ENCODE measurements around the gene SLC4A9. TPM values are rescaled to one million over a fixed set of nuclear protein-coding genes. Genes with fewer than 3 reads are reported as not detected.

The SLC4A9 gene
- total and polyA plus RNA-seq, 4 donors: not detected

DNA sequence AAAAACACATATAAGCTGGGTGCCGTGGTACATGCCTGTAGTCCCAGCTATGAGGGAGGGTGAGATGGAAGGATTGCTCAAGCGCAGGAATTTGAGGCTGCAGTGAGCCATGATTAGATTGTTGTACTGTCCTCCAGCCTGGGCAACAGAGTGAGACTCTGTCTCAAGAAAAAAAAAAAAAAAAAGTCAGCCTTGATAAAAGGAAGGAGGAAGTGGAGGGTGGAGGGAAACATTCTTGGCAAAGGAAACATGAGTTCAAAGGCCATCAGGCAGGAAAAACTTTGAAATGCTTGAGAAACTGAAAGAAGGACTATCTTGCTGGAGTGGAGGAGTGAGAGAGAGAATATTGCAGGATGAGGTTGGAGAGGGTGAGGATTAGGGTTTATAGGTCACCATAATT is 23.3 kb downstream of the SLC4A9 start:
- no peak for DNase-seq (ENCODE audit: low spot score)
- Histone ChIP-seq H3K36me3 (ENCODE audit: control insufficient read depth in 4 of 4, insufficient read depth in 3 of 4, low read depth in 1 of 4, low read length in 3 of 4) (no peaks in the 10 kb centered on the region), H3K9me3 (ENCODE audit: control insufficient read depth in 4 of 4, low read length in 3 of 4) (no peaks in the 10 kb centered on the region), H3K4me1 (ENCODE audit: control insufficient read depth in 4 of 4, insufficient read depth in 4 of 4, low read length in 3 of 4) (peaks cover 0 to 2% (median 0%) of the 10 kb centered on the region in 4 donors), H3K4me3 (ENCODE audit: low read depth in 1 of 3, low read length in 3 of 3) (no peak overlapping the region), H3K27me3 (ENCODE audit: control insufficient read depth in 4 of 4, insufficient read depth in 4 of 4, low read length in 3 of 4) (no peaks in the 10 kb centered on the region), H3K9ac (ENCODE audit: low read depth in 1 of 2, low read length in 2 of 2) (no peak overlapping the region), H3K27ac (ENCODE audit: low read depth in 1 of 2, low read length in 2 of 2) (no peak overlapping the region)
- no peak for TF ChIP-seq TAF1 (conservative IDR thresholded peaks at IDR 0.05)
- TF ChIP-seq NR2F2 (IDR thresholded peaks at IDR 0.05): peak; percentile 86
- 75% methylated on average over 2 of the region's 2 CpGs for WGBS

- H3K27me3 ChIP-seq (ENCODE audit: control insufficient read depth in 4 of 4, insufficient read depth in 4 of 4, low read length in 3 of 4): no peaks in the 10 kb centered on the region
- whole genome bisulfite sequencing: 93% methylated on average over 2 of the region's 2 CpGs
- no peaks in the 10 kb centered on the region for H3K9me3 ChIP-seq (ENCODE audit: control insufficient read depth in 4 of 4, low read length in 3 of 4)
- TF ChIP-seq FOXA2 (IDR thresholded peaks at IDR 0.05) (no peak), RAD21 (IDR thresholded peaks at IDR 0.05) (no peak), HNF4A (conservative IDR thresholded peaks at IDR 0.05) (no peak), SP1 (IDR thresholded peaks at IDR 0.05) (no peak), TAF1 (conservative IDR thresholded peaks at IDR 0.05) (no peak), YY1 (IDR thresholded peaks at IDR 0.05) (no peak), FOXA1 (IDR thresholded peaks at IDR 0.05) (no peak), EGR1 (IDR thresholded peaks at IDR 0.05; ENCODE audit: low read depth in 2 of 2) (no peak), REST (IDR thresholded peaks at IDR 0.05) (no peak), NR2F2 (IDR thresholded peaks at IDR 0.05) (no peak), ATF3 (IDR thresholded peaks at IDR 0.05) (no peak)
- TF ChIP-seq, protein P1, sequence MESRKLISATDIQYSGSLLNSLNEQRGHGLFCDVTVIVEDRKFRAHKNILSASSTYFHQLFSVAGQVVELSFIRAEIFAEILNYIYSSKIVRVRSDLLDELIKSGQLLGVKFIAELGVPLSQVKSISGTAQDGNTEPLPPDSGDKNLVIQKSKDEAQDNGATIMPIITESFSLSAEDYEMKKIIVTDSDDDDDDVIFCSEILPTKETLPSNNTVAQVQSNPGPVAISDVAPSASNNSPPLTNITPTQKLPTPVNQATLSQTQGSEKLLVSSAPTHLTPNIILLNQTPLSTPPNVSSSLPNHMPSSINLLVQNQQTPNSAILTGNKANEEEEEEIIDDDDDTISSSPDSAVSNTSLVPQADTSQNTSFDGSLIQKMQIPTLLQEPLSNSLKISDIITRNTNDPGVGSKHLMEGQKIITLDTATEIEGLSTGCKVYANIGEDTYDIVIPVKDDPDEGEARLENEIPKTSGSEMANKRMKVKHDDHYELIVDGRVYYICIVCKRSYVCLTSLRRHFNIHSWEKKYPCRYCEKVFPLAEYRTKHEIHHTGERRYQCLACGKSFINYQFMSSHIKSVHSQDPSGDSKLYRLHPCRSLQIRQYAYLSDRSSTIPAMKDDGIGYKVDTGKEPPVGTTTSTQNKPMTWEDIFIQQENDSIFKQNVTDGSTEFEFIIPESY (IDR thresholded peaks at IDR 0.05): no peak
- no peak overlapping the region for H3K9ac ChIP-seq (ENCODE audit: low read depth in 1 of 2, low read length in 2 of 2)
- no peak for DNase-seq (ENCODE audit: low spot score)
- H3K4me1 ChIP-seq (ENCODE audit: control insufficient read depth in 4 of 4, insufficient read depth in 4 of 4, low read length in 3 of 4): no peaks in the 10 kb centered on the region
- H3K36me3 ChIP-seq (ENCODE audit: control insufficient read depth in 4 of 4, insufficient read depth in 3 of 4, low read depth in 1 of 4, low read length in 3 of 4): no peaks in the 10 kb centered on the region
- H3K4me3 ChIP-seq (ENCODE audit: low read depth in 1 of 3, low read length in 3 of 3): no peak overlapping the region
- no peak overlapping the region for H3K27ac ChIP-seq (ENCODE audit: low read depth in 1 of 2, low read length in 2 of 2)
Observed at GRCh38 chr5:140388052-140388451, 28.1 kb downstream of the SLC4A9 start.

- H3K27me3 ChIP-seq (ENCODE audit: control insufficient read depth in 4 of 4, insufficient read depth in 4 of 4, low read length in 3 of 4): no peaks in the 10 kb centered on the region
- TF ChIP-seq YY1 (IDR thresholded peaks at IDR 0.05): peak; percentile 77
- TF ChIP-seq, protein P1 (IDR thresholded peaks at IDR 0.05): peak; percentile 38
- TF ChIP-seq GABPA (IDR thresholded peaks at IDR 0.05 in 1 of 2, conservative IDR thresholded peaks at IDR 0.05 in 1 of 2): peak in 1 of 2 donors; percentile 35
- no peak for TF ChIP-seq NR2F2 (IDR thresholded peaks at IDR 0.05)
- TF ChIP-seq HNF4A (conservative IDR thresholded peaks at IDR 0.05): peak; percentile 71 to 74
- TF ChIP-seq SP1 (IDR thresholded peaks at IDR 0.05): peak; percentile 65
- TF ChIP-seq TAF1 (conservative IDR thresholded peaks at IDR 0.05): no peak
- TF ChIP-seq FOXA2 (IDR thresholded peaks at IDR 0.05): no peak
- TF ChIP-seq, protein P2, sequence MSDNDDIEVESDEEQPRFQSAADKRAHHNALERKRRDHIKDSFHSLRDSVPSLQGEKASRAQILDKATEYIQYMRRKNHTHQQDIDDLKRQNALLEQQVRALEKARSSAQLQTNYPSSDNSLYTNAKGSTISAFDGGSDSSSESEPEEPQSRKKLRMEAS (IDR thresholded peaks at IDR 0.05): peak; percentile 50
- no peak for TF ChIP-seq JUND (IDR thresholded peaks at IDR 0.05)
- TF ChIP-seq RAD21 (IDR thresholded peaks at IDR 0.05): peak; percentile 37 to 38
- TF ChIP-seq HNF4G (IDR thresholded peaks at IDR 0.05): no peak
- peak; percentile 95 for TF ChIP-seq ATF3 (IDR thresholded peaks at IDR 0.05)
- TF ChIP-seq CTCF (IDR thresholded peaks at IDR 0.05; ENCODE audit: low read depth, low read length, missing input control): no peak
- TF ChIP-seq EGR1 (IDR thresholded peaks at IDR 0.05; ENCODE audit: low read depth in 2 of 2): no peak
Observed at GRCh38 chr5:140391312-140391711, 31.3 kb downstream of the SLC4A9 start.

More at GRCh38 chr5:140391312-140391711, 31.3 kb downstream of the SLC4A9 start:
- Histone ChIP-seq H3K4me1 (ENCODE audit: control insufficient read depth in 4 of 4, insufficient read depth in 4 of 4, low read length in 3 of 4) (no peaks in the 10 kb centered on the region), H3K9me3 (ENCODE audit: control insufficient read depth in 4 of 4, low read length in 3 of 4) (no peaks in the 10 kb centered on the region), H3K36me3 (ENCODE audit: control insufficient read depth in 4 of 4, insufficient read depth in 3 of 4, low read depth in 1 of 4, low read length in 3 of 4) (no peaks in the 10 kb centered on the region), H3K4me3 (ENCODE audit: low read depth in 1 of 3, low read length in 3 of 3) (no peak overlapping the region), H3K27ac (ENCODE audit: low read depth in 1 of 2, low read length in 2 of 2) (no peak overlapping the region), H3K9ac (ENCODE audit: low read depth in 1 of 2, low read length in 2 of 2) (no peak overlapping the region)
- 39% methylated on average over 1 of the region's 1 CpG for WGBS
- DNase-seq (ENCODE audit: low spot score): no peak
